ENCODE measurements around the gene PPP2CA. TPM values are rescaled to one million over a fixed set of nuclear protein-coding genes. Genes with fewer than 3 reads are reported as not detected.
A peak's percentile ranks its signal among the peaks of the same experiment; 100 is the strongest.

The PPP2CA gene
- total RNA-seq, 1 donor from 2014 or later: 126 TPM

GRCh38 chr5:134195666-134196065 is 30.2 kb downstream of the PPP2CA start:
- no peak for DNase-seq (ENCODE audit: low spot score in 2 of 2, unreplicated experiment in 2 of 2)
- H3K27me3 Mint-ChIP-seq (ENCODE audit: low read depth): no peaks in the 10 kb centered on the region
- H3K4me1 Mint-ChIP-seq: no peaks in the 10 kb centered on the region
- H3K27ac Mint-ChIP-seq: no peak overlapping the region
- H3K36me3 Mint-ChIP-seq: peaks cover 50% of the 10 kb centered on the region
- TF ChIP-seq CTCF (IDR thresholded peaks at IDR 0.05; ENCODE audit: unreplicated experiment): no peak
- no peaks in the 10 kb centered on the region for H3K9me3 Mint-ChIP-seq
- no peak overlapping the region for H3K4me3 Mint-ChIP-seq

DNA sequence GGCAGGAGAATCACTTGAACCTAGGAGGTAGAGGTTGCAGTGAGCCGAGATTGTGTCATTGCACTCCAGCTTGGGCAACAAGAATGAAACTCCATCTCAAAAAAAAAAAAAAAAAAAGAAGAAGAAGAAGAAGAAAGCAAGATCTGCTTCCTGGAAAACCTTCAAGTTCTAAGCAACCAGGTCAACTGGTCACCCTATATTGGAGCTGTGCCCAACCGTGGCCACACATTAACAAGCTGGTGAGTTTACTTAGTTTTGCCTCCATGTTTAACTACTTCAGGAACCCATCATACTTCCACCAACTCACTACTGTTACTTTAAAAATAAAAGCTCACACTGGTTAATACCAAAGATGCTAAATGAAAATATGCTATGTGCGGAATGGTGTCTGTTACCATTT is 36.8 kb downstream of the PPP2CA start:
- TF ChIP-seq CTCF (IDR thresholded peaks at IDR 0.05; ENCODE audit: unreplicated experiment): no peak
- no peak overlapping the region for H3K27ac Mint-ChIP-seq
- H3K27me3 Mint-ChIP-seq (ENCODE audit: low read depth): no peaks in the 10 kb centered on the region
- no peaks in the 10 kb centered on the region for H3K9me3 Mint-ChIP-seq
- peaks cover 4% of the 10 kb centered on the region for H3K4me1 Mint-ChIP-seq
- DNase-seq (ENCODE audit: low spot score in 2 of 2, unreplicated experiment in 2 of 2): no peak
- peaks cover 5% of the 10 kb centered on the region for H3K36me3 Mint-ChIP-seq
- no peak overlapping the region for H3K4me3 Mint-ChIP-seq

GRCh38 chr5:134188092-134188491 is 37.8 kb downstream of the PPP2CA start:
- H3K27ac Mint-ChIP-seq: no peak overlapping the region
- DNase-seq (ENCODE audit: low spot score in 2 of 2, unreplicated experiment in 2 of 2): no peak
- no peak overlapping the region for H3K4me3 Mint-ChIP-seq
- no peak for TF ChIP-seq CTCF (IDR thresholded peaks at IDR 0.05; ENCODE audit: unreplicated experiment)
- peaks cover 4% of the 10 kb centered on the region for H3K4me1 Mint-ChIP-seq
- H3K36me3 Mint-ChIP-seq: no peaks in the 10 kb centered on the region
- H3K9me3 Mint-ChIP-seq: no peaks in the 10 kb centered on the region
- no peaks in the 10 kb centered on the region for H3K27me3 Mint-ChIP-seq (ENCODE audit: low read depth)

DNA sequence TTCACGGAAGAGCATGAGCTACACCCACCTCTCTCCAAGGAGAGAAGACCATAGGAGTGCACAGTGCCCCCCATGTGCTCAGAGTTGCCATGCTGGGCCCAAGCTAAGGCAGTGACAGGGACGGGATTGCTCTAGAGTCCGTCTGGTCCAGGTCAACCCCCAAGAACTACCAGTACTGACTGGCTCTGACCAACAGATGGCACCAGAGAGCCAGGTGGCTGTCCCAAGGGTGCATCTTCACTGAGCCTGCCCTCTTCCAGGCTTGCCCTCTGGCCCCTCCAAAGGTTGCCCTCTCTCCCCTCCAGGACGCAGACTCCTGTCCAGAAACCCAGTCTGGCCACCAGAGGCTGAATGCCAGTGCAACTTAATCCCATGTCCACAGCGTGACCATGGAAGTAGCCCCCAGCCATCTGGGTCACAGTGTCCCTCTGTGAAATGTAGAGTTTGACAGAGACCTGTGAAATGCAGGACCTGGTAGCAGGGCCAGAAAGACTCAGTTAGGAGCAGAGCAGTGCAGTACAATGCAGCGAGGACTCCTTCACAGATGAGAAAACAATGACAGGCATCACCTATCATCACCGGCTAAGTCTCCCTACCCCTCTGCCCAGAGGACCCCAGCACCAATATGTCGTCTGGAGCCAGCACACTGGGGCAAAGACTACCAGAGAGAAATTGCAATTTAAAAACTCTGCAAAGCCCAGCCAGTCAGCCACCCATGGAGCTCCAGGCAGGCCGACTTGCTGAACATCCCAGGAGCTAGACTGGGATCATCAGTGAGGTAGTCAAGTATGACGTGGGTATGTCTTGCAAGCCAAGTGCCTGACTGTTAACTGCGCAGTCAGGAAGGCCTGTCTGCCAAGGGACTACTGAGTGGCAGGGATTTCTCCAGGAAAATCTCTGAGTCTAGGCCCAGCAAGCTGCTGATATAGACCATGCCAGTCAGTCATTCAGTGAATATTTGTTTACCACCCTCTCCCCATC is 41.4 kb downstream of the PPP2CA start:
- no peak overlapping the region for H3K27ac Mint-ChIP-seq
- no peaks in the 10 kb centered on the region for H3K36me3 Mint-ChIP-seq
- no peaks in the 10 kb centered on the region for H3K27me3 Mint-ChIP-seq (ENCODE audit: low read depth)
- H3K4me3 Mint-ChIP-seq: no peak overlapping the region
- peaks cover 4% of the 10 kb centered on the region for H3K4me1 Mint-ChIP-seq
- peak; percentile 82 for TF ChIP-seq CTCF (IDR thresholded peaks at IDR 0.05; ENCODE audit: unreplicated experiment)
- peak; percentile 46 to 76 for DNase-seq (ENCODE audit: low spot score in 2 of 2, unreplicated experiment in 2 of 2)
- H3K9me3 Mint-ChIP-seq: no peaks in the 10 kb centered on the region

DNA sequence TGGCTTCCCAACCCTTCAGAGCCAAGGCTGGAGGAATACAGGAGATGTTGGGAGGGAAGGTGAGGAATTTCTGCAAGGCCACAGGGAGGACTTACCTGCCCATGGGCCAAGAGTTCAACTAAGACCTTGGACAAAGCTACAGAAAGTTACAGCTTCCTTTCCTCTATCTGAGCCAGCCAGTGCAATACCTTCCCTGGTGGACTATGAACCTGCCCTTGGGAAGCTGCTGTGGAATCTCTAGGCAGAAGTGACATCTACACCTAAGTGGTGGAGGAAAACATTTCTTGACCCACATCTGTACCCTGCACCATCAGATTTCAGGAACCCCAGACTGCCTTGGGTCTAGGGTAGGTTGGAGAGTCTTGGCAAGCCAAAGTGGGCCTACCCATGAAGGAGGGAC is 42.4 kb downstream of the PPP2CA start:
- TF ChIP-seq CTCF (IDR thresholded peaks at IDR 0.05; ENCODE audit: unreplicated experiment): no peak
- H3K27ac Mint-ChIP-seq: no peak overlapping the region
- no peaks in the 10 kb centered on the region for H3K36me3 Mint-ChIP-seq
- H3K27me3 Mint-ChIP-seq (ENCODE audit: low read depth): no peaks in the 10 kb centered on the region
- no peak overlapping the region for H3K4me3 Mint-ChIP-seq
- DNase-seq (ENCODE audit: low spot score in 2 of 2, unreplicated experiment in 2 of 2): no peak
- peaks cover 4% of the 10 kb centered on the region for H3K4me1 Mint-ChIP-seq
- no peaks in the 10 kb centered on the region for H3K9me3 Mint-ChIP-seq

Data from mesothelial cell of epicardium (in vitro differentiated cells).